HG03196 (cell line): ENCODE results near the gene FILIP1L.

Experiments used
- ATAC-seq: cut with Tn5 transposase; IDR thresholded peaks from one replicate; pipeline ENCODE4 v1.9.1; 2021; ENCODE audit not compliant: unreplicated experiment

Gene FILIP1L

GRCh38 chr3:100019719-100020118, 94.6 kb downstream of the FILIP1L start:
- no peak for ATAC-seq

- ATAC-seq, result no peak
Observed at GRCh38 chr3:100018806-100019205, 95.5 kb downstream of the FILIP1L start.

- no peak for ATAC-seq
Observed at GRCh38 chr3:100010087-100010417, 104.2 kb downstream of the FILIP1L start.

- ATAC-seq, result no peak
Observed at GRCh38 chr3:100009276-100010086, 104.8 kb downstream of the FILIP1L start.

- no peak for ATAC-seq
Observed at GRCh38 chr3:100008081-100008698, 106.1 kb downstream of the FILIP1L start.

- no peak for ATAC-seq
Observed at GRCh38 chr3:100007313-100007712, 107.0 kb downstream of the FILIP1L start.

- no peak for ATAC-seq
Observed at GRCh38 chr3:100006570-100007271, 107.6 kb downstream of the FILIP1L start.

- ATAC-seq, result no peak
Observed at GRCh38 chr3:100005665-100006393, 108.5 kb downstream of the FILIP1L start.

GRCh38 chr3:100004931-100005330, 109.4 kb downstream of the FILIP1L start:
- ATAC-seq, result no peak

- no peak for ATAC-seq
Observed at GRCh38 chr3:100003609-100004503, 110.4 kb downstream of the FILIP1L start.

GRCh38 chr3:100002599-100003350, 111.5 kb downstream of the FILIP1L start:
- ATAC-seq, result no peak

- no peak for ATAC-seq
Observed at GRCh38 chr3:100001526-100002270, 112.6 kb downstream of the FILIP1L start.

GRCh38 chr3:100001083-100001482, 113.2 kb downstream of the FILIP1L start:
- no peak for ATAC-seq

GRCh38 chr3:99999536-99999935, 114.8 kb downstream of the FILIP1L start:
- no peak for ATAC-seq

- ATAC-seq, result no peak
Observed at GRCh38 chr3:99997293-99997692, 117.0 kb downstream of the FILIP1L start.

- no peak for ATAC-seq
Observed at GRCh38 chr3:99990179-99990578, 124.1 kb downstream of the FILIP1L start.

- ATAC-seq, result no peak
Observed at GRCh38 chr3:99984668-99985067, 129.6 kb downstream of the FILIP1L start.

- ATAC-seq, result no peak
Observed at GRCh38 chr3:99984139-99984538, 130.2 kb downstream of the FILIP1L start.

GRCh38 chr3:99982650-99983049, 131.7 kb downstream of the FILIP1L start:
- ATAC-seq, result no peak
